Stomach (tissue), 9 donors: Measurements from ENCODE around the gene PLCH2. TPM values are rescaled to one million over a fixed set of nuclear protein-coding genes. Genes with fewer than 3 reads are reported as not detected.

Experiments used
- DNase-seq, 2 donors: peaks; one replicate each; pipeline versions ENCODE4 v3.0.0 to v3.0.0-alpha.2; 2013 to 2019
- H3K27ac ChIP-seq, 5 donors: fragments of 200-600 bp in 4 of 5; sonication (generic) in 4 of 5; one replicate each; pipeline ENCODE4 v1.5.1; 2013 to 2019; ENCODE audit warnings: mild to moderate bottlenecking in 1 of 5, moderate library complexity in 1 of 5
- H3K27me3 ChIP-seq, 3 donors: fragments of 200-600 bp; sonication (generic); one replicate each; pipeline ENCODE4 v1.5.1; 2017 to 2019; ENCODE audit warnings: mixed run types in 1 of 3
- H3K36me3 ChIP-seq, 4 donors: fragments of 200-600 bp; sonication (generic); 1 replicate in 3 of 4; 2 replicates in 1 of 4; pipeline ENCODE4 v1.5.1; 2016 to 2019
- H3K4me1 ChIP-seq, 4 donors: fragments of 200-600 bp; sonication (generic); one replicate each; pipeline ENCODE4 v1.5.1; 2016 to 2019
- H3K4me3 ChIP-seq, 4 donors: fragments of 200-600 bp; sonication (generic) in 3 of 4; one replicate each; pipeline ENCODE4 v1.5.1; 2016 to 2019; ENCODE audit warnings: mild to moderate bottlenecking in 1 of 4
- H3K9me3 ChIP-seq, 4 donors: fragments of 200-600 bp; sonication (generic); one replicate each; pipeline ENCODE4 v1.5.1; 2016 to 2019
- EP300 ChIP-seq: sonication (generic); formaldehyde crosslinking; IDR thresholded peaks from one replicate; pipeline ENCODE4 v1.6.1; 2017; ENCODE audit warnings: antibody characterized with exemption
- POLR2A ChIP-seq, 4 donors: fragments of 450-650 bp; IDR thresholded peaks; one replicate each; pipeline ENCODE4 v1.6.1; 2016; ENCODE audit warnings: antibody characterized with exemption in 4 of 4, control low read depth in 2 of 4, mild to moderate bottlenecking in 1 of 4, moderate library complexity in 1 of 4
- POLR2AphosphoS5 ChIP-seq, 3 donors: sonication (generic); formaldehyde crosslinking; IDR thresholded peaks; one replicate each; pipeline ENCODE4 v1.6.1; 2016; ENCODE audit warnings: antibody characterized with exemption in 3 of 3
- WGBS, 5 donors: extraction: QIAGEN DNeasy Blood & Tissue Kit in 3 of 5; methylation state at CpG; one replicate each; pipeline versions ENCODE4 v1.1.5 to v1.1.7; 2013 to 2018; 5-methylcytosine and 5-hydroxymethylcytosine counted together
- intact Hi-C: fragments of 100-400 bp; cut with DNase I; formaldehyde crosslinking; loops from one replicate; pipeline ENCODE4 v1.15.1; 2023; ENCODE audit warnings: low total_unique reads
- polyA plus RNA-seq, 3 donors: library from polyadenylated mRNA; stranded (reverse); fragments of 200-250 nt; gene quantifications; one replicate each; pipeline ENCODE4 v1.2.3, GENCODE V29; 2013
- total RNA-seq, 5 donors: library from RNA; depleted of rRNA; stranded (reverse); fragments of >200 nt; gene quantifications; one replicate each; pipeline versions ENCODE4 v1.1.0 to v1.2.3, GENCODE V29; 2014 to 2016
- TF ChIP-seq, protein P1 (sequence below), 7 experiments: fragments of 450-650 bp in 4 of 7; fragments of 200-600 bp in 3 of 7; sonication (generic) in 3 of 7; IDR thresholded peaks; one replicate each; pipeline ENCODE4 v1.5.1; 2016 to 2019; ENCODE audit warnings: antibody characterized with exemption in 7 of 7, control low read depth in 2 of 7, mild to moderate bottlenecking in 1 of 7
- donor health status: healthy with polysubstance abuse.
- donor health status: Bipolar disorder and iron deficiency.
- donor health status: healthy.

The PLCH2 gene
- total and polyA plus RNA-seq, 8 donors: 0.55 to 24.9 (median 1.0) TPM; not detected in 2

DNA sequence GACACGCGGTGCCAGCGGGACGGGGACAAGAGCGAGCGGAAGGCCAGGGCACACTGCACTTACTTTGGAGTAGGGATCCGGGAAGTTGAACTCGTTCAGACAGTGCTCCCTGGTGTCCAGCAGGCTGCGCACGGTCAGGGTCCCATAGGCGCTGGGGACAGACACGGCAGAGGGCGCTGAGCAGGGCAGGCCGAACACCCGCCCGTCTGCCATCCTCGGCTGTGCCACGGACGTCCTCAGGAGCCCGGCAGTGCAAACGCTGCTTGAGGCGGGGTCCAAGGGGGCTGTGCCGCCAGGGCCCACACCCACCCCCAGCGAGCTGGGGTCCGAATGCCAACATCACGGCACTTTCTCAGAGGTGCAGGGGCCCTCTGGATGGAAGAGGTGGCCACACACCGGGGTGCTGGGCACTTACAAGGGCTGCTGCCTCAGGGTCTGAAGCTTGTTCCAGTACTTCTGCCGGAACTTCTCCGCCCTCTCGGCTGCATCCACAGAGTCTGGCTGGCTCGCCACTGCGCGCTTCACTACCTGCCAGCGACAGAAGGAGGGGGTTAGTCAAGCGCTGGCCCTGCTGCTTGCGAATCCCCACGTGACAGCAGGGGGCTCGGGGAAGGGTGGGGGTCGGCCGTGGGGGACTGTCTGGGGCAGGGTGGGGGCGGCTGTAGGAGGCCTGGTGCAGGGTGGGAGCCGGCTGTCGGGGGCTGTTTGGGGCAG is 38.0 kb downstream of the PLCH2 start:
- Histone ChIP-seq H3K4me3 (no peak overlapping the region), H3K4me1 (no peaks in the 10 kb centered on the region), H3K27me3 (no peaks in the 10 kb centered on the region), H3K36me3 (peaks cover 92 to 100% (median 100%) of the 10 kb centered on the region in 4 donors), H3K27ac (no peak overlapping the region), H3K9me3 (no peaks in the 10 kb centered on the region)
- no peak for DNase-seq
- intact Hi-C loops: no loop called here
- WGBS, 5 donors: 89 to 95% (median 93%) methylated on average over 37 to 43 of the region's 43 CpGs
- TF ChIP-seq POLR2A (IDR thresholded peaks at IDR 0.05) (no peak), POLR2AphosphoS5 (IDR thresholded peaks at IDR 0.05) (no peak), EP300 (no peak)
- TF ChIP-seq, protein P1, sequence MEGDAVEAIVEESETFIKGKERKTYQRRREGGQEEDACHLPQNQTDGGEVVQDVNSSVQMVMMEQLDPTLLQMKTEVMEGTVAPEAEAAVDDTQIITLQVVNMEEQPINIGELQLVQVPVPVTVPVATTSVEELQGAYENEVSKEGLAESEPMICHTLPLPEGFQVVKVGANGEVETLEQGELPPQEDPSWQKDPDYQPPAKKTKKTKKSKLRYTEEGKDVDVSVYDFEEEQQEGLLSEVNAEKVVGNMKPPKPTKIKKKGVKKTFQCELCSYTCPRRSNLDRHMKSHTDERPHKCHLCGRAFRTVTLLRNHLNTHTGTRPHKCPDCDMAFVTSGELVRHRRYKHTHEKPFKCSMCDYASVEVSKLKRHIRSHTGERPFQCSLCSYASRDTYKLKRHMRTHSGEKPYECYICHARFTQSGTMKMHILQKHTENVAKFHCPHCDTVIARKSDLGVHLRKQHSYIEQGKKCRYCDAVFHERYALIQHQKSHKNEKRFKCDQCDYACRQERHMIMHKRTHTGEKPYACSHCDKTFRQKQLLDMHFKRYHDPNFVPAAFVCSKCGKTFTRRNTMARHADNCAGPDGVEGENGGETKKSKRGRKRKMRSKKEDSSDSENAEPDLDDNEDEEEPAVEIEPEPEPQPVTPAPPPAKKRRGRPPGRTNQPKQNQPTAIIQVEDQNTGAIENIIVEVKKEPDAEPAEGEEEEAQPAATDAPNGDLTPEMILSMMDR (IDR thresholded peaks at IDR 0.05): no peak

DNA sequence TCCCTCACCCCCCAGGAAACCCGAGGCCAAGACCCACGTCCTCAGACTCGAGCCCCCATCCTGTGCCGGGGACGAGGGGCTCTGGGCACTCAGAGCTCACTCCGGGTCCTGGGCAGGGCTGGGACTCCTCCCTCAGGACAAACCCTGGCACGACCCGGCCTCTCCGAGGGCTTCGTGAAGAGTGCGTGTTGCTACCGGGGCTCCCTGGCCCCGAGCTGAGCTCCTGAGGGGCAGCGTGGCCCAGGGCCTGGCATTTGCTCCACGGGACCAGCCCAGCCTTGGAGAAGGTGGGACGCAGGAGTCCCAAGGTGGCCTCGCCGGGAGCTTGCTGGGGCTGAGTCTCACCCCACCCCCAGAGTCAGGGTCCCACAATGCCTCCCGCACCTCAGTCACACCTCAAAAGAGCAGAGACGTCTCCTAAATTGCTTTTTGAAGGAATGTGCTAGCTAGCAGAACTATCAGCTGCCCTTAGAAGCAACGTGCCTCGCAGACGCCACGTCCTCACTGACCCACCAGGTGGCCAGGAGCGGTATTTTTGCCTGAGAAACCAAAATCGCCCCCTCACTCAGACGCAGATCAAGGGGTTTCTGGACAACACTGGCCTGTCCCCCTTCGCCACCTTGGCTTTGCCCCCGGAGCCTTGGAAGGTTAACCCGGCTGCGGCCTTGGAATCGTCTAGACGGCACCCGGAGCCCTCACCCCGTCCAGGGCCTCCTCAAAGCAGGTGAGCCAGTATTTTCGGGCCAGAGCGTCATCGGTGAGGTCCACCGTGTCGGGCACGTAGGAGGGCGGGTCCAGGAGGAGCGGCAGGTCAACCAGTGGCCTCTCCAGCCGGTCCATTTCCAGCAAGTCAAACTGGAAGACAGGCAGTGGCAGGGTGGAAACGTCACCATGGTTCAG is 39.0 kb downstream of the PLCH2 start:
- peaks cover 93 to 100% (median 100%) of the 10 kb centered on the region in 4 donors for H3K36me3 ChIP-seq
- no peak for DNase-seq
- no peak for TF ChIP-seq POLR2A (IDR thresholded peaks at IDR 0.05)
- TF ChIP-seq, protein P1 (IDR thresholded peaks at IDR 0.05): no peak
- TF ChIP-seq POLR2AphosphoS5 (IDR thresholded peaks at IDR 0.05): no peak
- no peak for TF ChIP-seq EP300
- H3K4me1 ChIP-seq: no peaks in the 10 kb centered on the region
- H3K27ac ChIP-seq: no peak overlapping the region
- no peaks in the 10 kb centered on the region for H3K27me3 ChIP-seq
- WGBS, 5 donors: 91 to 95% (median 93%) methylated on average over 34 to 45 of the region's 45 CpGs
- no peaks in the 10 kb centered on the region for H3K9me3 ChIP-seq
- H3K4me3 ChIP-seq: no peak overlapping the region
- intact Hi-C loops: no loop called here

DNA sequence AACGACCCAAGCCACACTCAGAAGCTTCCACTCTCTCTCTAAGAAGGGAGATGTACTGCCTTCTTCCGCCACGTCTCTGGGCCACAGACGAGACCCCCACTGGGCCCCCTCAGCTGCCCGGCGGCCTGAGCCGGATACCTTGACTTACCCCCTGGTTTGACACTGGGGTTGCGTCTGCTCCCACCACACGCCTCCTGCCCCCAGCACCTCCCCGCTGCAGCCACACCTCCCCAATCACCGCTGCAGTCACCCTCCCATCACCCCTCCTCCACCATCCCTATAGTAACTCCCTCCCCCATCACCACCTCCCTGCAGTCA is 39.6 kb downstream of the PLCH2 start:
- Histone ChIP-seq H3K36me3 (peaks cover 94 to 100% (median 100%) of the 10 kb centered on the region in 4 donors), H3K4me1 (no peaks in the 10 kb centered on the region), H3K27ac (no peak overlapping the region), H3K9me3 (no peaks in the 10 kb centered on the region), H3K4me3 (no peak overlapping the region), H3K27me3 (no peaks in the 10 kb centered on the region)
- DNase-seq: no peak
- WGBS, 5 donors: 91 to 97% (median 95%) methylated on average over 10 to 11 of the region's 11 CpGs
- TF ChIP-seq, protein P1 (IDR thresholded peaks at IDR 0.05): no peak
- no peak for TF ChIP-seq POLR2AphosphoS5 (IDR thresholded peaks at IDR 0.05)
- TF ChIP-seq POLR2A (IDR thresholded peaks at IDR 0.05): no peak
- no peak for TF ChIP-seq EP300
- intact Hi-C loops: no loop called here

DNA sequence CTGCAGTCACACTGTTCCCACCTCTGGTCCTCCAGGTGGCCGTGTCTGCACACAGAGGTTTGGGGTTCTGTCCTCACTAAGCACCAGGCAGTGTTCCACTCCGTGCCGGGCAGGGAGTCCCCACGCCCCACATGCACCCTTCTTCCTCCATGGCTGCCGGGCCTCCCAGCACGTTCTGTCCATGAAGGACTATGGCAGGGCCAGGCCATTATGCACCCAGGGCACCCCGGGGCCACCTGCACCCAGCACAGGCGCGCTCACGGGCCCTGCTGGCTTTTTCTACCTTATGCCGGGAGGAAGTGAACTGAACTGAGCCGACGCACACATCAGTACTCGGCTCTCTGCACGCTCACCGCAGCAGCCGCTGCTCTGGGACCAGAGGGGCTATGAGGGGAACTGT is 40.0 kb downstream of the PLCH2 start:
- peaks cover 94 to 100% (median 100%) of the 10 kb centered on the region in 4 donors for H3K36me3 ChIP-seq
- H3K4me1 ChIP-seq: no peaks in the 10 kb centered on the region
- TF ChIP-seq POLR2A (IDR thresholded peaks at IDR 0.05): no peak
- no peak for TF ChIP-seq POLR2AphosphoS5 (IDR thresholded peaks at IDR 0.05)
- TF ChIP-seq, protein P1 (IDR thresholded peaks at IDR 0.05): no peak
- TF ChIP-seq EP300: no peak
- H3K27me3 ChIP-seq: no peaks in the 10 kb centered on the region
- H3K4me3 ChIP-seq: no peak overlapping the region
- intact Hi-C loops: no loop called here
- WGBS, 5 donors: 88 to 98% (median 94%) methylated on average over 12 to 17 of the region's 17 CpGs
- no peak for DNase-seq
- no peaks in the 10 kb centered on the region for H3K9me3 ChIP-seq
- H3K27ac ChIP-seq: no peak overlapping the region
